BLaER1 treated with 17β-estradiol and CSF1 and Interleukin-3, amounts not matched to agents 10 nM and 100 nM (cell line): ENCODE data around the gene SMAD5.

Source experiments
- H3K27ac ChIP-seq, 11 experiments: shearing (Covaris generic); formaldehyde crosslinking; 2 replicates each; pipeline ENCODE4 v1.8.1; 2022
- H3K27me3 ChIP-seq, 11 experiments: shearing (Covaris generic); formaldehyde crosslinking; 2 replicates each; pipeline ENCODE4 v1.8.1; 2022
- H3K36me3 ChIP-seq, 11 experiments: shearing (Covaris generic); formaldehyde crosslinking; 2 replicates each; pipeline ENCODE4 v1.8.1; 2022
- H3K4me1 ChIP-seq, 10 experiments: shearing (Covaris generic); formaldehyde crosslinking; 2 replicates each; pipeline ENCODE4 v1.8.1; 2022
- H3K4me2 ChIP-seq, 11 experiments: shearing (Covaris generic); formaldehyde crosslinking; 2 replicates each; pipeline ENCODE4 v1.8.1; 2022
- H3K4me3 ChIP-seq, 10 experiments: shearing (Covaris generic); formaldehyde crosslinking; 2 replicates each; pipeline ENCODE4 v1.8.1; 2022
- H3K9ac ChIP-seq, 11 experiments: shearing (Covaris generic); formaldehyde crosslinking; 2 replicates each; pipeline ENCODE4 v1.8.1; 2022
- H3K9me3 ChIP-seq, 11 experiments: shearing (Covaris generic); formaldehyde crosslinking; replicated peaks in 1 of 11; 2 replicates each; pipeline ENCODE4 v1.8.1; 2022
- H4K20me1 ChIP-seq, 11 experiments: shearing (Covaris generic); formaldehyde crosslinking; 2 replicates each; pipeline ENCODE4 v1.8.1; 2022
- Cebpa-rat ChIP-seq, 11 experiments: shearing (Covaris generic); IDR thresholded peaks; 2 replicates each; pipeline ENCODE4 v1.8.1; 2022

The SMAD5 gene

GRCh38 chr5:136113606-136114005, 19.0 kb upstream of the SMAD5 start:
- no peaks in the 10 kb centered on the region for H3K36me3 ChIP-seq
- H3K9ac ChIP-seq, result no peak overlapping the region
- no peak overlapping the region for H3K27ac ChIP-seq
- H3K4me2 ChIP-seq, result no peak overlapping the region
- no peak overlapping the region for H3K4me3 ChIP-seq
- TF ChIP-seq Cebpa-rat (IDR thresholded peaks at IDR 0.05), result no peak
- H4K20me1 ChIP-seq, result no peaks in the 10 kb centered on the region
- H3K4me1 ChIP-seq, result peaks cover 0 to 19% (median 14%) of the 10 kb centered on the region in 10 experiments; a peak in 15 of 20 replicates
- H3K27me3 ChIP-seq, result no peaks in the 10 kb centered on the region
- no peaks in the 10 kb centered on the region for H3K9me3 ChIP-seq

DNA sequence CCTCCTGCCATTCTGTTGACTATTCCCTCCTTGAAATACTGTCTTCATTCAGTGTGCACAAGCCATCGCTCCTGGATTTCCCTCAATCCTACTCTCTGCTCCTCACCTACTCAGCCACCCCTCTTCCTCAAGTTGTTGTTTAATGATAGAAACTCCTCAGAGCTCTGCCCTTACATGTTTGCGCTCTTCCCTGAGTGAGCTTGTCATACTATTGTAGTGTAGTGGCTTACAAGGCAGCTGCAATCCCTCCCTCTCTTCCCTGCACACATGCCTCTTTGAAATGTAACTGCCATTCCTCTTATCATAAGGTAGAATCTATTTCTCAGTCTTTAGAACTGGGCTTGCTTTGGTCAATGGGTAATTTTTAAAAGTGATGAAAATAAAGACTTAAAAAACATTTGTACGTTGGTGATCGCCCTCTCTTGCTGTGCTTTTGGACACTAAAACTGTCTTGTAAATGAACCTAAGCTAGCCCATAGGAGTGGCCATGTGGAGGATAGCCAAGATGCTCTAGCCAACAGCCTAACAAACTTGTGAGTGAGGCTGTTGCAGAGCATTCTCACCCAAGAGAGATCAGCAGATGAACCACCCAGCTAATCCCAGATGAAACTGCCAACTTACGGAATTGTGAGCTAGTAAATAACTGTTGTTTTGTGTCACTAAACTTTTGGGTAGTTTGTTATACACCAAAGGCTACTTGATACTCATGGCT, 18.1 kb upstream of the SMAD5 start:
- no peak for TF ChIP-seq Cebpa-rat (IDR thresholded peaks at IDR 0.05)
- Histone ChIP-seq H3K27ac (no peak overlapping the region), H3K4me1 (peaks cover 0 to 14% (median 10%) of the 10 kb centered on the region in 10 experiments; a peak in 15 of 20 replicates), H3K36me3 (no peaks in the 10 kb centered on the region), H3K4me3 (no peak overlapping the region), H4K20me1 (no peaks in the 10 kb centered on the region), H3K27me3 (no peaks in the 10 kb centered on the region), H3K9me3 (no peaks in the 10 kb centered on the region), H3K9ac (no peak overlapping the region), H3K4me2 (no peak overlapping the region)

DNA sequence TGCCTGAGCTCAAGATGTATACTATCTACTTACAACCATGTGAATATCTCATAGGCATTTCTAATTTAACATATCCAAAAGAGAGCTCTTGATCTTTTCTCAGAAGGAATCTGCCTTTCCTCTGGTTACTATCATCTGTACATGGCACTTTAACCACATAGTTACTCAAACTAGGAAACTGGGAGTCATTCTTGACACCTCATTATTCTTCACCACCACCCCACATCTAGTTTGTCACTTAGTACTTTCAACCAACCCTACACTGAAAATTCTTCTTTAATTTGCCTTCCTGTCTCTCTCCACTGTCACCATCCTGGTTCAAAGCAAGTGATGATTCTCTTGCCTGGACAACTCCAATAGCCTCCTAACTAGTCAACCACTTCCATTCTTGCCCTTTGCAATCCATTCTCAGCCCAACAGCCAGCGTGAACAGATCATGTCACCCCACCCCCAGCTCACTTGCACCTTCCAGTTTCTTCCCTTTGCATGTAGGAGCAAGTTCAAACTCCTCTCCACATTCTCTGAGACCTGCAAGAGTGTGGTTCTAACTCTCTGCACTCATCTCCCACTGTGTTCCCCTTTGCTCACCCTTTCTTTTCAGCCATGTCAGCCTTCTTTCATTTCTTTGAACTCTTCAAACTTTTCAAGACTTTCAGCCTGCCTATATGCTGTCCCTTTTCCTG, 17.3 kb upstream of the SMAD5 start:
- H3K27me3 ChIP-seq, result no peaks in the 10 kb centered on the region
- H3K27ac ChIP-seq, result no peak overlapping the region
- no peak for TF ChIP-seq Cebpa-rat (IDR thresholded peaks at IDR 0.05)
- H3K4me2 ChIP-seq, result no peak overlapping the region
- no peak overlapping the region for H3K4me3 ChIP-seq
- H3K4me1 ChIP-seq, result peaks cover 0 to 14% (median 10%) of the 10 kb centered on the region in 10 experiments; a peak in 15 of 20 replicates
- no peaks in the 10 kb centered on the region for H3K36me3 ChIP-seq
- no peaks in the 10 kb centered on the region for H3K9me3 ChIP-seq
- no peaks in the 10 kb centered on the region for H4K20me1 ChIP-seq
- H3K9ac ChIP-seq, result no peak overlapping the region

- no peaks in the 10 kb centered on the region for H3K36me3 ChIP-seq
- H3K27me3 ChIP-seq, result no peaks in the 10 kb centered on the region
- H3K27ac ChIP-seq, result no peak overlapping the region
- TF ChIP-seq Cebpa-rat (IDR thresholded peaks at IDR 0.05), result no peak
- H3K4me1 ChIP-seq, result peaks cover 0 to 14% (median 10%) of the 10 kb centered on the region in 10 experiments; a peak in 14 of 20 replicates
- H4K20me1 ChIP-seq, result no peaks in the 10 kb centered on the region
- H3K4me2 ChIP-seq, result no peak overlapping the region
- no peaks in the 10 kb centered on the region for H3K9me3 ChIP-seq
- H3K9ac ChIP-seq, result no peak overlapping the region
- no peak overlapping the region for H3K4me3 ChIP-seq
Measured at GRCh38 chr5:136120529-136120928, 12.1 kb upstream of the SMAD5 start.

GRCh38 chr5:136123236-136123768, 9.3 kb upstream of the SMAD5 start:
- Histone ChIP-seq H3K9me3 (no peaks in the 10 kb centered on the region), H3K27me3 (no peaks in the 10 kb centered on the region), H3K9ac (no peak overlapping the region), H3K36me3 (no peaks in the 10 kb centered on the region), H3K4me1 (peaks cover 0 to 2% (median 0%) of the 10 kb centered on the region in 10 experiments; a peak in 3 of 20 replicates), H3K27ac (no peak overlapping the region), H3K4me3 (no peak overlapping the region), H3K4me2 (no peak overlapping the region), H4K20me1 (no peaks in the 10 kb centered on the region)
- no peak for TF ChIP-seq Cebpa-rat (IDR thresholded peaks at IDR 0.05)

DNA sequence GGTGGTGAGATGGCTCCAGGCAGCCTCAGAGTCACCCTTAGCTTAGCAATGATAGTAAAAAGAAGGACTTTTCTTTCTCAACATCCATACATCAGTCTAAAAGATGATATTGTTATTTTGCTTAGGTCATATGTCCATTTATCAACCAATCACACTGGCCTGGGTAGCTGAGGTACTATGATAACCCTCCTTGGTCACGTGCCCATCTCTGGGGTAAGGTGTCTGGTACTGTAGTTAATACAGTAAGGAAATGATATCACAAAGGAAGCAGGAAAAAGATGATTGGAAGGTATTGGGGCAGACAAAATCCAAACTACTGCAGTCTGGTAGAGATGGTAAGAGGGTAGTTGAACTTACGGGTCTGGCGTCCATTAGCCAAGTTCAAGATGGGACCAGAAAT, 5.1 kb upstream of the SMAD5 start:
- Histone ChIP-seq H3K27me3 (no peaks in the 10 kb centered on the region), H3K4me2 (no peak overlapping the region), H3K36me3 (no peaks in the 10 kb centered on the region), H3K4me1 (peaks cover 5 to 10% (median 7%) of the 10 kb centered on the region in 10 experiments; a peak in 18 of 20 replicates), H3K9me3 (no peaks in the 10 kb centered on the region), H4K20me1 (no peaks in the 10 kb centered on the region), H3K4me3 (no peak overlapping the region), H3K27ac (no peak overlapping the region), H3K9ac (no peak overlapping the region)
- TF ChIP-seq Cebpa-rat (IDR thresholded peaks at IDR 0.05), result no peak

GRCh38 chr5:136128481-136128880, 4.2 kb upstream of the SMAD5 start:
- Histone ChIP-seq H3K9ac (no peak overlapping the region), H3K4me3 (no peak overlapping the region), H3K9me3 (no peaks in the 10 kb centered on the region), H4K20me1 (peaks cover 0 to 7% (median 0%) of the 10 kb centered on the region in 11 experiments; a peak in 3 of 22 replicates), H3K27ac (no peak overlapping the region), H3K27me3 (no peaks in the 10 kb centered on the region), H3K4me1 (peaks cover 5 to 10% (median 7%) of the 10 kb centered on the region in 10 experiments; a peak in 18 of 20 replicates), H3K4me2 (no peak overlapping the region), H3K36me3 (no peaks in the 10 kb centered on the region)
- no peak for TF ChIP-seq Cebpa-rat (IDR thresholded peaks at IDR 0.05)

DNA sequence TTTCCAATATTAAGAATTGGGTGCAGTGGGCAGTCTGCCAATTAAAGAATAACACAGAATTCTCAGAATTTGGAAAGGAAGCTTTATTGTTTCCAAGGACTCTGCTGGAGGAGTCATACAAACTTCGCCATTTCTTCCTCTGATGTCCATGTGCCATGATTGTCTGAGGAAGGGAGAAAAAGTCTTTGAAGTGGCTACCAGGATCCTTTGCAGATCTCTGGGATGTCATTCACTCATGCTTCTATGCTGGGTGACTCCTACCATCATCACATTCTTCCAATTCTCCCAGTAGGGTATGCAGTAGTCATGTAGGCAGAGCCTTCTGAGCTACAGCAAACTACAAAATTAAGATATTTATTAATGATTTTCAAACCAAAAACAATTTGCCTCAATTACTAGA, 3.2 kb upstream of the SMAD5 start:
- no peak for TF ChIP-seq Cebpa-rat (IDR thresholded peaks at IDR 0.05)
- H3K9me3 ChIP-seq, result no peaks in the 10 kb centered on the region
- no peaks in the 10 kb centered on the region for H3K36me3 ChIP-seq
- H3K27me3 ChIP-seq, result no peaks in the 10 kb centered on the region
- H3K9ac ChIP-seq, result no peak overlapping the region
- H3K4me1 ChIP-seq, result peaks cover 9 to 16% (median 12%) of the 10 kb centered on the region in 10 experiments
- H3K27ac ChIP-seq, result no peak overlapping the region
- H3K4me3 ChIP-seq, result no peak overlapping the region
- H4K20me1 ChIP-seq, result peaks cover 4 to 16% (median 5%) of the 10 kb centered on the region in 11 experiments; a peak in 19 of 22 replicates
- no peak overlapping the region for H3K4me2 ChIP-seq

DNA sequence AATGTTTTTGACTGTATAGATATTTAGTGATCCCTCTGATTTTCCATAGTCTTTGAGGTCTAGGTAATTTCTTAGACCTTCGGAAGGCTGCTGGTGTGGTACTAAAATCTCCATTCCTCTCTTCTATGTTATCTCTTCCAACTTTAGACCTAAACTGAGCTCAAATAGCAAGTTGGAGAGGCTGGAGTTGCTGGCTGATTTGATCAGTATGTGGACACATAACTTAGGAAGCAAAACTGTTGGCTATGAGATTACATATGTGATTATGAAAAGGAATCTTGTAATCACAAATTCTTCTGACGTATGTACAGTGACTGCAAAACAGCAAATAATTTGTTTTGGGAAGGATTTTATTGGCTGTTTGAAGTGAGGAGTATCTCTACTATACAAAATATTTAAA, 2.1 kb upstream of the SMAD5 start:
- TF ChIP-seq Cebpa-rat (IDR thresholded peaks at IDR 0.05), result no peak
- no peak overlapping the region for H3K9ac ChIP-seq

More for the DNA sequence above, 2.1 kb upstream of the SMAD5 start:
- H3K36me3 ChIP-seq, result peaks cover 0 to 8% (median 0%) of the 10 kb centered on the region in 11 experiments; a peak in 1 of 22 replicates
- no peaks in the 10 kb centered on the region for H3K9me3 ChIP-seq
- H3K27ac ChIP-seq, result no peak overlapping the region
- H3K27me3 ChIP-seq, result no peaks in the 10 kb centered on the region
- peaks cover 17 to 24% (median 21%) of the 10 kb centered on the region in 10 experiments for H3K4me1 ChIP-seq
- peaks cover 13 to 28% (median 17%) of the 10 kb centered on the region in 11 experiments; a peak in 20 of 22 replicates for H4K20me1 ChIP-seq
- H3K4me2 ChIP-seq, result no peak overlapping the region
- no peak overlapping the region for H3K4me3 ChIP-seq
